Heart left ventricle (tissue), 16 donors: Measurements from ENCODE around the gene NINJ1. TPM values are rescaled to one million over a fixed set of nuclear protein-coding genes. Genes with fewer than 3 reads are reported as not detected.

Source experiments
- ATAC-seq, 4 donors: fragments of 200-7000 bp; cut with Tn5 transposase; one replicate each; pipeline ENCODE4 v1.9.1; 2020 to 2022; ENCODE audit warnings: moderate library complexity in 4 of 4, mild to moderate bottlenecking in 3 of 4, moderate number of reproducible peaks in 1 of 4
- DNase-seq, 5 donors: peaks; one replicate each; pipeline ENCODE4 v3.0.0-alpha.2; 2020
- H3K27ac ChIP-seq, 12 donors: fragments of 200-600 bp; sonication (generic) in 4 of 12; one replicate each; pipeline versions ENCODE4 v1.5.0 to v1.8.0; 2016 to 2022; ENCODE audit warnings: mild to moderate bottlenecking in 2 of 12
- H3K27me3 ChIP-seq, 9 donors: fragments of 200-600 bp; sonication (generic) in 2 of 9; one replicate each; pipeline versions ENCODE4 v1.5.1 to v1.8.0; 2016 to 2022; ENCODE audit warnings: mild to moderate bottlenecking in 3 of 9
- H3K36me3 ChIP-seq, 9 donors: fragments of 200-600 bp; sonication (generic) in 2 of 9; one replicate each; pipeline versions ENCODE4 v1.5.0 to v1.8.0; 2018 to 2022; ENCODE audit warnings: mild to moderate bottlenecking in 2 of 9
- H3K4me1 ChIP-seq, 12 donors: fragments of 200-600 bp; sonication (generic) in 4 of 12; one replicate each; pipeline versions ENCODE4 v1.5.0 to v1.8.0; 2016 to 2022; ENCODE audit warnings: mild to moderate bottlenecking in 3 of 12
- H3K4me3 ChIP-seq, 12 donors: fragments of 200-600 bp; sonication (generic) in 4 of 12; one replicate each; pipeline versions ENCODE4 v1.5.0 to v1.8.0; 2017 to 2022; ENCODE audit warnings: mild to moderate bottlenecking in 9 of 12, moderate library complexity in 4 of 12
- H3K9me3 ChIP-seq, 12 donors: fragments of 200-600 bp; sonication (generic) in 4 of 12; one replicate each; pipeline versions ENCODE4 v1.5.0 to v1.8.0; 2016 to 2022; ENCODE audit warnings: mild to moderate bottlenecking in 1 of 12
- CTCF ChIP-seq, 12 donors: fragments of 200-600 bp; sonication (generic) in 4 of 12; IDR thresholded peaks; one replicate each; pipeline versions ENCODE4 v1.5.0 to v1.8.0; 2018 to 2022; ENCODE audit warnings: antibody characterized with exemption in 12 of 12, mild to moderate bottlenecking in 5 of 12
- POLR2A ChIP-seq, 2 donors: fragments of 450-650 bp; IDR thresholded peaks; one replicate each; pipeline ENCODE4 v1.6.1; 2017; ENCODE audit warnings: antibody characterized with exemption in 2 of 2, mild to moderate bottlenecking in 2 of 2, moderate library complexity in 2 of 2
- WGBS, 4 donors: extraction: QIAGEN DNeasy Blood & Tissue Kit in 2 of 4; methylation state at CpG; one replicate each; pipeline versions ENCODE4 v1.1.5 to v1.1.7; 2013 to 2018; 5-methylcytosine and 5-hydroxymethylcytosine counted together
- intact Hi-C, 10 donors: fragments of 100-400 bp; cut with DNase I; formaldehyde crosslinking; loops; one replicate each; pipeline versions ENCODE4 v1.11.1 to v1.14.2; 2022
- polyA plus RNA-seq, 2 donors: library from polyadenylated mRNA; stranded (reverse); fragments of 200-250 nt; gene quantifications; one replicate each; pipeline ENCODE4 v1.2.3, GENCODE V29; 2013
- total RNA-seq, 9 donors: library from RNA; depleted of rRNA in 2 of 9; stranded (reverse); fragments of >200 nt in 2 of 9; fragmentation: NEBNext Ultra II Directional in 3 of 9; extraction: Animal tissue kit (Norgen Biotek cat#: 25700) in 3 of 9; gene quantifications; one replicate each; pipeline versions ENCODE4 v1.1.0 to v1.2.4, GENCODE V29; 2016 to 2023
- donor health status: ischemic (EF 13 %, LVEDD 7.1; RV severe dilation, severe dysfunction).
- donor health status: healthy with polysubstance abuse.
- donor health status: DM: no; HTN: yes; CAD: no.
- donor health status: DM: no; HTN: no; CAD: no.
- donor health status: ischemic (EF 25% LVEDD 6.9; RV normal size, moderate dysfunction).
- donor health status: ischemic (EF 25% LVEDD 5.7; RV mildly dilated, moderate dysfunction).
- donor health status: healthy.
- donor health status: DM: yes; HTN: yes; CAD: no.
- donor health status: ischemic (EF 35%, LVEDD 5.7; RV mildly dilated, moderate dysfunction).
- donor health status: nonischemic (EF 11% LVEDD 7.7; RV severe dilation, severe dysfunction).
- donor health status: DM: yes; HTN: yes; CAD: no.
- donor health status: PGD.
- donor health status: ischemic (EF 29% LVEDD 5.4; RV normal size, mild dysfunction).
- donor health status: nonischemic (EF 23%, LVEDD 6.1; RV moderate dilation, normal function).

Gene NINJ1
- total and polyA plus RNA-seq, 11 donors: 42.2 to 96.1 (median 52.9) TPM

DNA sequence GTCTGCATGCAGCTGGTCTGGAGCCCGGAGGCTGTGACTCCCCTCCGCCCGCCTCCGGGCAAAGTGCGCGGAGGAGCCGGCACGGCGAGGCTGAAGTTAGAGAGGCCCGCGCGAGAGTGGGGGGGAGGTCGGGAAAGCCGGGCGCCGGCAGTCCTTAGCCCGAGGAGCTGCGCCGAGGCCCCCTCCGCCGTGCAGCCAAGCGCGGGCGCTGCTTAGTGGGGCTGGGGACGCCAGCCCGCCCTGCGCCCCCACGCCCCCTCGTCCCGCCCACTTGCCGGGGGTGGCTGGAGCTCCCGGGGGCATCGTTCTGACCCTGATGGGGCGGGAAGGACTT lies 403 bp downstream of the NINJ1 start:
- peaks cover 4 to 68% (median 54%) of the 10 kb centered on the region in 12 donors for H3K4me1 ChIP-seq
- intact Hi-C loops: loop anchor here in 3 of 10 donors (5.0 to 10.0 kb wide), 2 partner anchors 36 to 321 kb away; partner anchors contain the start of genes CARD19 (in 2 of the 3), FAM120A (in 1 of the 3) and FAM120AOS (in 1 of the 3)
- 0 to 1% (median 1%) methylated on average over 1 to 34 of the region's 34 CpGs; no CpG with 5 or more reads in 1 of the 4 donors for WGBS, 4 donors
- TF ChIP-seq CTCF (IDR thresholded peaks at IDR 0.05) (no peak), POLR2A (IDR thresholded peaks at IDR 0.05) (no peak)
- peaks cover 0 to 5% (median 0%) of the 10 kb centered on the region in 12 donors for H3K9me3 ChIP-seq
- peak; percentile 77 to 90 (median 85) for DNase-seq
- H3K4me3 ChIP-seq: peak overlapping the region; percentile 69 to 98 (median 86)
- peak in 3 of 4 donors; percentile 57 to 77 (median 59) for ATAC-seq
- H3K27me3 ChIP-seq: no peaks in the 10 kb centered on the region
- peaks cover 0 to 8% (median 0%) of the 10 kb centered on the region in 9 donors for H3K36me3 ChIP-seq
- peak overlapping the region; percentile 74 to 97 (median 95) for H3K27ac ChIP-seq

GRCh38 chr9:93132946-93133680 lies 938 bp downstream of the NINJ1 start:
- no peak for TF ChIP-seq CTCF (IDR thresholded peaks at IDR 0.05)
- TF ChIP-seq POLR2A (IDR thresholded peaks at IDR 0.05): no peak
- Histone ChIP-seq H3K27me3 (no peaks in the 10 kb centered on the region), H3K9me3 (no peaks in the 10 kb centered on the region), H3K4me3 (peak overlapping the region; percentile 69 to 98 (median 86)), H3K36me3 (peaks cover 0 to 14% (median 0%) of the 10 kb centered on the region in 9 donors), H3K27ac (peak overlapping the region; percentile 74 to 97 (median 95)), H3K4me1 (peaks cover 4 to 74% (median 57%) of the 10 kb centered on the region in 12 donors)
- WGBS, 4 donors: 15 to 36% (median 31%) methylated on average over 16 to 21 of the region's 21 CpGs
- intact Hi-C loops: loop anchor here in 3 of 10 donors (5.0 to 10.0 kb wide), 2 partner anchors 36 to 322 kb away; partner anchors contain the start of genes CARD19 (in 2 of the 3), FAM120A (in 1 of the 3) and FAM120AOS (in 1 of the 3)
- DNase-seq: peak in 1 of 5 donors; percentile 68
- peak; percentile 2 to 19 (median 14) for ATAC-seq

GRCh38 chr9:93132287-93132927 lies 1.6 kb downstream of the NINJ1 start:
- 34 to 43% (median 38%) methylated on average over 7 to 12 of the region's 12 CpGs for WGBS, 4 donors
- peaks cover 0 to 17% (median 0%) of the 10 kb centered on the region in 9 donors for H3K36me3 ChIP-seq
- H3K27ac ChIP-seq: peak overlapping the region; percentile 74 to 97 (median 95)
- no peaks in the 10 kb centered on the region for H3K9me3 ChIP-seq
- peak overlapping the region in 11 of 12 donors; percentile 69 to 98 (median 92) for H3K4me3 ChIP-seq
- TF ChIP-seq POLR2A (IDR thresholded peaks at IDR 0.05): no peak
- H3K27me3 ChIP-seq: no peaks in the 10 kb centered on the region
- peaks cover 4 to 81% (median 64%) of the 10 kb centered on the region in 12 donors for H3K4me1 ChIP-seq
- intact Hi-C loops: loop anchor here in 3 of 10 donors (5.0 to 10.0 kb wide), 2 partner anchors 35 to 322 kb away; partner anchors contain the start of genes CARD19 (in 2 of the 3), FAM120A (in 1 of the 3) and FAM120AOS (in 1 of the 3)
- DNase-seq (peak; percentile 74 to 85 (median 84)), ATAC-seq (peak; percentile 45 to 52 (median 49))

- intact Hi-C loops: loop anchor here in 3 of 10 donors (5.0 to 10.0 kb wide), 2 partner anchors 34 to 323 kb away; partner anchors contain the start of genes CARD19 (in 2 of the 3), FAM120A (in 1 of the 3) and FAM120AOS (in 1 of the 3)
- H3K4me1 ChIP-seq: peaks cover 8 to 87% (median 70%) of the 10 kb centered on the region in 12 donors
- H3K4me3 ChIP-seq: peak overlapping the region in 9 of 12 donors; percentile 72 to 98 (median 92)
- ATAC-seq (no peak), DNase-seq (peak in 1 of 5 donors; percentile 30)
- TF ChIP-seq POLR2A (IDR thresholded peaks at IDR 0.05) (no peak), CTCF (IDR thresholded peaks at IDR 0.05) (no peak)
- peak overlapping the region in 10 of 12 donors; percentile 46 to 97 (median 95) for H3K27ac ChIP-seq
- no peaks in the 10 kb centered on the region for H3K9me3 ChIP-seq
- WGBS, 4 donors: 86 to 94% (median 89%) methylated on average over 13 of the region's 13 CpGs
- H3K36me3 ChIP-seq: peaks cover 0 to 18% (median 0%) of the 10 kb centered on the region in 9 donors
- H3K27me3 ChIP-seq: no peaks in the 10 kb centered on the region
These were observed 2.3 kb downstream of the NINJ1 start for GRCh38 chr9:93131599-93132286.
